Posterior vena cava (tissue), 2 donors: Measurements from ENCODE around the gene OSCAR. TPM values are rescaled to one million over a fixed set of nuclear protein-coding genes. Genes with fewer than 3 reads are reported as not detected.
"Not testable (repeated sequence)": the region's sequence is repeated elsewhere in the genome, so short reads cannot be mapped to it uniquely, and the experiment has no call there.

Experiments
- DNase-seq: peaks from one replicate; pipeline ENCODE4 v3.0.0-alpha.2; 2020; ENCODE audit warnings: low spot score
- intact Hi-C, 2 donors: fragments of 100-400 bp; cut with DNase I; formaldehyde crosslinking; loops; one replicate each; pipeline versions ENCODE4 v1.14.1 to v1.14.2; 2022 to 2023
- total RNA-seq, 2 donors: library from RNA; stranded (reverse); fragmentation: NEBNext Ultra II Directional; extraction: Animal tissue kit (Norgen Biotek cat#: 25700); gene quantifications; one replicate each; pipeline ENCODE4 v1.2.1, GENCODE V29; 2021
- donor health status: DM: yes; HTN: yes; CAD: no.
- donor health status: DM: yes; HTN: yes; CAD: no.

OSCAR gene
- total RNA-seq, 2 donors from 2014 or later, result 3.9 to 5.0 TPM

DNA sequence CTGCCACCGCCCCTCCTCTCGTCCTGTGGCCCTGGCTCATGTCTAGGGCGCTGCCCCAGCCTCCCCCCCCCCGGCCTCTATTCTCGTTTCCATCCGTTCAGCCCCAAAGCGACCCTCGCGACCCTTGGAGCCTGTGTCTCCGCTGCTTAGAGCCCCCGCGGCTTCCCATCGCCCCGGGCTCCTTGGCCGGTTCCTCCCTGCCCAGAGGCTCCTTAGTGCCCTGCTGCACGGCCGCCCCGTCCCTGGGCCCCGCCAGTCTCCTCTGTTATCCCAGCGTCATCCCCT, 27.8 kb upstream of the OSCAR start:
- intact Hi-C loops, result no loop called here
- no peak for DNase-seq

DNA sequence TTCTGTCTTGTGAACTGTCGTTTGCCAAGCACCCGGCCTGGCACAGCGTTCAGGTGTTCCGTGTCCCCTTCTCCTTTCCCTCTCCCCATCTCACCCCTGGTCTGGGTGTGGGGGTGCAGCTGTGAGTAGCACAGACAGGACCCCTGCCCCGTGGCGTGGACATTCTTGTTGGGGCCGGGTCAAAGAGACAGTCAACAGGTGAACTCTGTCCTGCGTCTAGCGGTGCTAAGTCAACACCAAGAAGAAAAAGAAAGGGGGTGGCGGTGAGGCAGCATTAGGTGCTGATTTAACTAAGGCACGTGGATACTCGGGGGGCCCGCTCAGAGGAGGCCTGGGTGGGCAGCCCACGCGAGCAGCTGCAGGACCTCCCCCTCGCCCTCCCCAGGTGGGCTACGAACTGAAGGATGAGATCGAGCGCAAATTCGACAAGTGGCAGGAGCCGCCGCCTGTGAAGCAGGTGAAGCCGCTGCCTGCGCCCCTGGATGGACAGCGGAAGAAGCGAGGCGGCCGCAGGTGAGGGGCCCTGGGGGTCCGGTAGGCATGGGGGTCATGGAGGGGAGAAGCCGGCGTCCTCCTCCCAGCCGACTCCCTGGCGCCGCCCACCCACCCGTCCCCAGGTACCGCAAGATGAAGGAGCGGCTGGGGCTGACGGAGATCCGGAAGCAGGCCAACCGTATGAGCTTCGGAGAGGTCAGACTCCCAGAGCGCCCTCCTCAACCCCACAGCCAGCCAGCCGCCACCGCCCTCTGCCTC, 27.3 kb upstream of the OSCAR start:
- DNase-seq, result no peak
- intact Hi-C loops, result no loop called here

DNA sequence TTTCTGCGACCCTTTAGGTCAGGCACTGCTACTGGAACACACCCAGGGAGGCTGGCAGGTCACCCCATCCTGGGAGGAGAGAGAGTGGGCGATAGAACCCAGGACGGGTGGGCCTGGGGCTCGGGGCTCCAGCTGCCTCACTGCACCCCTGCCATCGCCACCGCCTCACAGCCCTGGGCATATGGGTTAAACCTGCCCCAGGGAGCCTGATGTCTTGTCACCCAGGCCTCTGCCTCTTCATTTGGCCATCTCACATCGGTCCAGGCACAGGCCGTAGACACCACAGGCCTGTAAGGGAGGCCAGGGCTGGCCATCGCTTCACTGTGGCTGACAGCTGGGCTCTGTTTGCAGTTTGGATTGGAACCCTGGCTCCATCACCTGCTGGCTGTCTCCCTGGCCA, 25.1 kb upstream of the OSCAR start:
- no peak for DNase-seq
- intact Hi-C loops, result no loop called here

DNA sequence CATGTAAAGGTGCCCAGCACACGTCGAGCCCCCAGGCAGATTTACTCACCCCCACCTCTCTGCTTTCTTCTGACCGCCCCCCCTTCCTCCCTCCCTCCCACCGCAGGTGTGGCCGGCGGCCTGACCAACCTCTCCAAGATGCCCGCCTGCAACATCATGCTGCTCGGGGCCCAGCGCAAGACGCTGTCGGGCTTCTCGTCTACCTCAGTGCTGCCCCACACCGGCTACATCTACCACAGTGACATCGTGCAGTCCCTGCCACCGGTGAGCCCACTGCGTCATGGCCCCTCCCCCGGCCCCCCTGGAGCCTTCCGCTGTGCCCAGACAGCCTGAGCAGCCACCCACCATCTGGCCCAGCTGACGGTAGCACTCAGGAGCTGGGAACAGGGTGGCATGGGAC, 23.8 kb upstream of the OSCAR start:
- no peak for DNase-seq
- intact Hi-C loops, result no loop called here

DNA sequence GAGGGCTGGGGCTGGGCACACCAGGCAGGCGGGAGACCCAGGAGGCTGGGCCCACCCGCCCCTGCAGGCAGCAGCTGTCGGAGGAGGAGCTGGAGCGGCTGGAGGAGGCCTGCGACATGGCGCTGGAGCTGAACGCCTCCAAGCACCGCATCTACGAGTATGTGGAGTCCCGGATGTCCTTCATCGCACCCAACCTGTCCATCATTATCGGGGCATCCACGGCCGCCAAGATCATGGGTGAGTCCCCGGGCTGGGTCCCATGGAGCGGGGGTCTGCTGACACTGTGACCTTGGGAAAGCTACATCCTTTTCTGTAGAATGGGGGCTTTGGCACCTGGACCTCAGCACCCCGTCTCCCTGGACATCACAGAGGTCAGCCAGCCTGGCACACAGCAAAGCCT, 23.1 kb upstream of the OSCAR start:
- intact Hi-C loops, result no loop called here
- no peak for DNase-seq

DNA sequence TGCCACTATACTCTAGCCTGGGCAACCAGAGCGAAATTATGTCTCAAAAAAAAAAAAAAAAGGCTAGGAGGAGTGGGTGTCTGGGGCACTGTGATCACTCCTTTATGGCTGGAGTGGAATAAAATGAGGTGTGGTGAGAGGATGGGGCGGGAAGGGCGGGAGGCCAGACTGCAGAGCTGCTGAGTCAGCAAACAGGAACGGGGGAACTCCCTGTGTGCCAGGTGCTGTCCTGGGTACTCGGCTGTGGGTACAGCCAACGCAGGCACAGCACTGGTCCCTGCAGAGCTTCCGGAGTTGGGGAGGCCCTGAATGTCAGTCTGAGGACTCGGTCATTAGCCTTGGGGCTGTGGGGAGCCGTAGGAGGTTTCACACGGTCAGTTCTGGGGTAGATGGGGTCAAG, 20.7 kb upstream of the OSCAR start:
- intact Hi-C loops, result no loop called here
- DNase-seq, result no peak

DNA sequence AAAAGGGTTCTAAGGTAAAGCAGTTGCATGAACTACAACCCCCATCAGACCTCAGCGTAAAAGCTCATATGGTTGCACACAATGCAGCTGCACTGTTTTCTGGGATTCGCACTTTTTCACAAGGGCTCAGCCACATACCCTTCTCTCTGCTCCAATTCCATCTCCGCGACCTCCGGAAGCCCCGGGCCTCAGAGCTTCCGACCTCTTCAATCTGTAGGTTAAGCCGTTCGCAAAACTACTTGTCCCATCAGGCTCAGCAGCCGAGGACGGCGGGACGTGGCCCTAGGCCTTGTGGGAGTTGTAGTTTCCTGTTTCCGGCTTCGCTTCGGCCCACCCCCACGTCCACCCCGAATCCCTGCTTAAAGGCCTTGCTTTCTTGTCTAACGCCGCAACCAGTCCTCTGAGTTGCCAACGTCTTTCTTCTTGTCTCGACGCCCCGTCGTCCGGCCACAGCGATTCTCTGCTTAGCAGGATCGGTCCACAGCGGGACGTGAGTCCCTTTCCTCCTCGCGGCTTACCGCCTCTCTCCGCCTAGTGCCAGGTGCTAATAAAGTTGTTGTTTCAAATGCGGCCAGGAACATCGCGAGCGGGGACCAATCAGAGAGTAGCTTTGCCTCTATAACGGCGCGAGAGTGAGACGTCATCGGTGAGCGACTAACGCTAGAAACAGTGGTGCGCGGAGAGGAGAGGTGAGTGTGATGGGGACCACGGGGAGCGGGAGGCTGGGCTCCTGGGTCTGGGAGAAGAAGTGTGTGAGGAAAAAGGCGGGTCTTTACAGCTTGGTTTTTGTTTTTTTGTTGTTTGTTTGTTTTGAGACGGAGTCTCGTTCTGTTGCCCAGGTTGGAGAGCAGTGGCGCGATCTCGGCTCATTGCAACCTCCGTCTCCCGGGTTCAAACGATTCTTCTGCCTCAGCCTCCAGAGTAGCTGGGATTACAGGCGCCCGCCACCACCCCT, 14.8 kb upstream of the OSCAR start, which contains the start of the genes PRPF31 and TFPT:
Gene PRPF31, plus strand, starts transcription at position 646 of the 955 bp plus-strand sequence. CDS start 2,525 bp downstream, outside the sequence.
Gene TFPT, minus strand, starts transcription at position 549 of the 955 bp plus-strand sequence. Its CDS starts 388 bp downstream, at position 161.
- intact Hi-C loops, result no loop called here
- peak; percentile 99 for DNase-seq

DNA sequence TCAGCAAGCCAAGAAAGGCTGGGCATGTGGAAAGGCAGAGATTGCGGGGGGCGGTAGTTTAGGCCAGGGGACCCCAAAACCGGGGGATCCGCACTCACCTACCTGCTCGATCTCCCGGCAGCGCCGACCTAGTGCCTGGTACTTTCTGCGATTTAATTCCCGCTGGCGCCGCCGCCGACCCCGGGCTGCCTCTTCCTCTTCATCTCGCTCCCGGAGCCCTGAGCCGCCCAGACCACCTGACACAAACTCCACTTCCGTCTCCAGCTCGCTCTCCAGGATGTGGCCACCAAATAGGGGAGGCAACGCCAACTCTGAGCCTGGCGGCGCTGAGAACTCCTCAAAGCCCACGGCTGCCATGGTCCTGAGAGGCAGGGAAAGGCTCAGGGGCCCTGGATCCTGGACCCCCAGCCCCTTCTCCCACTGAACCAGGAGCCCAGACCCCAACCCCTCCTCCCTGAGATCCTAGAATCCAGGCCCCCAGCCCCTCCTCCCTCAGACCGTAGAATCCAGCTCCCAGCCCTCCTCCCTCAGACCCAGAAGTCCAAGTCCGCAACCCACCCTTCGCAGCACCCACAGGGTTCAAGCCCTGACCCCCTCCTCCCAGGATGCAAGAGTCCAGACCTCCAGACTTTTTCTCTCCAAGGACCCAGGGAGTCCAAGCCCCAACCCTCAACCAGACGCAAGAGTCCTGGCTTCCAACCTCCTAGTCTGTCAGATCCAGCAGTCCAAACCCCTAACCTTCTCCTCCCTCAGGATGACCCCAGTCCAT, 13.9 kb upstream of the OSCAR start:
- intact Hi-C loops, result no loop called here
- peak; percentile 89 for DNase-seq

DNA sequence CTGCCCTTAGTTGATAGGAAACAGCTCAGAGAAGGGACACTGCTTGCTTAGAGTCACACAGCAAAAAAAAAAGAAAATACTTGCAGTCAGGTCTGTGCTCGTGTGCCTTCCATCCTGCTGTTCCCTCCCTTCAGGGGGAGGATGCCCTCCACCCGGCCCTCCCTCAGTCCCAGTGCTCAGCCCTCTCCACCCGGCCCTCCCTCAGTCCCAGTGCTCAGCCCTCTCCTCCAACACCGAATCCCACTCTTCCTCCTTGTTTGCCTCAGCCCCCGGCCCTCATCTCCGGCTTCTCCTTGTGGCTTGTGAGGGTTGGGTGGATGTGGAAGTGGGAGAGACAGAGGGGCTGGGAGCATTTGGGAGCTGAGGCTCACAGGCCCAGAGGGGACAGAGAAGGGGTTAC, 9.0 kb upstream of the OSCAR start:
- no peak for DNase-seq
- intact Hi-C loops, result no loop called here

DNA sequence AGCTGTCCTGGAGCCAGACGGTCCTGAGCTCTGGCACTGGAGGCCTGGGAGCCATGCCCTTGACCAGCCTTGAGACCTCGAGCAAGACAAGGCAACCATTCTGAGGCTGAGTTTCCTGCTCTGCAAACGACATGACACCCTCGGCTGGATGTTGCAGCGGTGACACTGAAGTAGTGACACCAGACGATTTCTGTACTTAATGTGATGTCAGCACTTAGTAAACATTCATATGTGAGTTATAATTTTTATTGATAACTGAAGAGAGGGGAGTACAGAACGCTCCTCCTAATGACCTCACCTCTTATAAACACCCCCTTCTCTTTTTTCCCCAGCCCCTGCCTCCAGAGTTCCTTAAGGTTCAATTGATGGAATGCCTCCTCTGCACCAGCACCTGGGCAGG, 7.9 kb upstream of the OSCAR start:
- intact Hi-C loops, result no loop called here

DNA sequence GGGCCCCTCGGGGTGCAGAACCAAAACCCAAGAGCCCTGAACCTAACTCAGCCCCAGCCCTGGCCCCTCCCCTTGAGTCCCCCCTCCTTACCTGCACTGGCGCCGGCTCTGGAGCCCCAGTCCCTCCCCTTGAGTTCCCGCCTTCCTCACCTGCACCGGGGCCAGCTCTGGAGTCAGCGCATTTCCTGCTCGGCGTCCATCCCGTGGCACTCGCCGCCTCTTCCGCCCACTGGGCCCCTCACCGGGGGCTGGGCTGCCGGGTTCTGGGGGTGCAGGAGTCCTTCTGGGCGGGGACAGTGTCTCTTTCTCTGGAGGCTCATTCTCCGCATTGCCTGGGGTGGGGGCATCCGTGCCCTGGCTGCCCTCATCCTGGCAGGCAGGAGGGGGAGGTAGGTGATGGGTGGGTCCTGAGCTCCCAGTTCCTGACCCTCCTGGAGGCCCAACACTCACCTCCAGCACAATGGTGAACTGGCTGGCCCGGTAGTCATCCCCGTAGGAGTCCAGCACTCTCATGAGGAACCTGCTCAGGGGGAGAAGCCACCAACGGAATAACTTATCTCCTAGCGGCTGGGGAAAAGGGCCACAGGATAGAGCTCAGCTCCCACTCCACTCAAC, 7.4 kb upstream of the OSCAR start:
- intact Hi-C loops, result no loop called here
- DNase-seq, result peak; percentile 64

More for the DNA sequence above, 7.9 kb upstream of the OSCAR start:
- DNase-seq, result no peak

DNA sequence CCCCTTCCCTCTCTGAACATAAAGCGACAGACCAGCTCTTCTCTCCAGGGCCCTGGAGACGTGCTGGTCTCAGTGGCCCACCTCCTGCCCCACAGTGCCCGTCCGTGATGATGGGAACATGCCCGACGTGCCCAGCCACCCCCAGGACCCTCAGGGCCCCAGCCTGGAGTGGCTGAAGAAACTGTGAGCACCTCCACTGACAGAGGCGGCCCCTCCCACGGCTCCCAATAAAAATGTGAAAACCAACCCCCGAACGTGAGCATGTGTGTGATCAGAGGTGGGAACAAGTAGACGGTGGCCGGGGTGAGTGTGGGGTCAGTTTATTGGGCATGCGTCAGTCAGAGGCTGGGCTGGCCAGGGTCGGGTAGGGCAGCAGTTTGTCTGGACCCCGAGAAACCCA, 6.1 kb upstream of the OSCAR start:
- no peak for DNase-seq
- intact Hi-C loops, result no loop called here

DNA sequence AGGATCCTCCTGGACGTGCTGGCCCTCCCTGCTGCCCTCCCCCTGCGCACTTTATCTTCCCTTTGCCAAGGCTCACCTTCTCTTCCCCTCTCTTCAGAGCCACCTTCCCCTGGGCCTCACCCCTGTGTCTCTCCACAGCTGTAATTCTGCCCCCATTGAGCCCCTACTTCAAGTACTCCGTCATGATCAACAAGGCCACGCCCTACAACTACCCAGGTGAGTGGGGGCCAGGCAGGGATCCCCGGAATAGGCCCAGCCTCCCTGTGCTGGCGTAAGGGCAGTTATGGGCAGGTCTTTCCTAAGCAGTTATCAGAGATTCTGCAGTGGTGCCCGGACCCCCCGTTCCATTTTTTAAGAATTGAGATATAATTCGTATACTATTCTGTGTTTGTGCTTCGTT, 5.2 kb upstream of the OSCAR start:
- intact Hi-C loops, result no loop called here
- no peak for DNase-seq

DNA sequence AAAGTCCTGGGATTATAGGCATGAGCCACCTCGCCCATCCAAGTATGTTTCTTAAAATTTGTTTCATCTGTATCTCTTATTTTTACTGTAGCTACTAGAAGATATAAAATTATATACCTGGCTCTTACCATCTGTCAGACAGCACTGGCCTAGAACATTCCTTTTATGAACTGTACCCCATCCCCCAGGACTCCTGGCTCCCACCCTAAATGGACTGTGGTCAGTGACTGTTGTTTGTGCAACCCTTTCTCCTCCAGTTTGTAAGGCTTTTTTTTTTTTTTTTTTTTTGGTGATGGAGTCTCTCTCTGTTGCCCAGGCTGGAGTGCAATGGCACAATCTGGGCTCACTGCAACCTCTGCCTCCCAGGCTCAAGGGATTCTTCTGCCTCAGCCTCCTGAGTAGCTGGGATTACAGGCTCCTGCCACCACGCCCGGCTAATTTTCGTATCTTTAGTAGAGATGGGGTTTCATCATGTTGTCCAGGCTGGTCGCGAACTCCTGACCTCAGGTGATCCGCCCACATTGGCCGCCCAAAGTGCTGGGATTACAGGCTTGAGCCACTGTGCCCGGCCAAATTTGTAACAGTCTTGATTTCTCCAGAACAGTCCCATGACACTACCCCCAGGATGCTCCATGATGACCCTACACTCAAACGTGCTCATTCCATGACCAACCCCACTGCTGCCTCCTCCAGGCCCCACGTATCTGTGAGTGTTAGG, 4.6 kb upstream of the OSCAR start:
- intact Hi-C loops, result no loop called here

DNA sequence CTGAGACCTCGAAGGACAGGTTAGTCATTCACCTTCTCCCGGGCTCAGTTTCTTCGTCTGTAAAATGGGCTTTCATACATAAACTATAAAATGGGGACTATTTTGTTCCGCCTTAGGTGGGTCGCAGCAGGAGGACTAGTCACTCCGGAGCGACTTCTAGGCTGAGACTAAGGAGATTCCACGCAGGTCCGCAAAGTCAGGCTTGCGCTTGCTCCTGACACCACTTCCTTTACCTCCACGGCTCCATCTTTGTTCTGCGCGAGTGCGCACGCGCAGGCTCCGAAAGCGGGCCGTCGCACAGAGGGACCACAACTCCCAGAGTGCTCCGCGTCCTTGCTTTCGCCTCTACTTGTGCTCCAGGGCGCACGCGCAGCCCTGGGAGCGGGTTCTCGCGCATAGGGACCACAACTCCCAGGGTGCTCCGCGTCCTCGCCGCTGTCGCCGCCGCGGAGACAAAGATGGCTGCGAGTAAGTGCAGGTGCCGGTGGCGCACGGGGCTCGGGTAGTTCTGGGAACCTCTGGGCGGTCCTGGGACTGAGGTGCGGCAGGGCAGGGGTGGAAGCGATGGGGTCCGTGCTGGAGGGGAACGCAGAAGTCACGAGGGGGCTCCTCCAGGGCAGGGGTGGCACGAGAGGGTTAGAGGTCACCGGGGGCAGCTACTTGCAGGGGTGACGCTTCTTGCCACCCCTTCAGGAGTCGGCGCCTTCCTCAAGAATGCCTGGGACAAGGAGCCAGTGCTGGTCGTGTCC, 2.0 kb upstream of the OSCAR start, which contains the start of gene NDUFA3:
Gene NDUFA3, plus strand, starts transcription at position 435 of the 749 bp plus-strand sequence. Its CDS starts 24 bp downstream, at position 459.
- intact Hi-C loops, result no loop called here

More for the DNA sequence above, 4.6 kb upstream of the OSCAR start:
- no peak for DNase-seq

DNA sequence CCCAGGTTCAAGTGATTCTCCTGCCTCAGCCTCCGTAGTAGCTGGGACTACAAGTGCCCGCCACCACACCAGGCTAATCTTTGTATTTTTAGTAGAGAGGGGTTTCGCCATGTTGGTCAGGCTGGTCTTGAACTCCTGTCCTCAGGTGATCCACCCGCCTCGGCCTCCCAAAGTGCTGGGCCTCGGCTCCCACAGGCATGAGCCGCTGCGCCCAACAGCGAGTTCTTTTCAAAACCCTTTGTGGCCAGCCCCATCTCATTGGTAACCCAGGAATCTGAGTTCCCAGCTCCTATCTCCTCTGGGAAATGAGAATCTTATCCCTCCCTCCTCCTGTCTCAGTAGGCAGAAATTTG, 724 bp downstream of the OSCAR start:
- DNase-seq, intact Hi-C loops: not testable (repeated sequence)

More for the DNA sequence above, 2.0 kb upstream of the OSCAR start, which contains the start of gene NDUFA3:
- DNase-seq, result peak; percentile 99

DNA sequence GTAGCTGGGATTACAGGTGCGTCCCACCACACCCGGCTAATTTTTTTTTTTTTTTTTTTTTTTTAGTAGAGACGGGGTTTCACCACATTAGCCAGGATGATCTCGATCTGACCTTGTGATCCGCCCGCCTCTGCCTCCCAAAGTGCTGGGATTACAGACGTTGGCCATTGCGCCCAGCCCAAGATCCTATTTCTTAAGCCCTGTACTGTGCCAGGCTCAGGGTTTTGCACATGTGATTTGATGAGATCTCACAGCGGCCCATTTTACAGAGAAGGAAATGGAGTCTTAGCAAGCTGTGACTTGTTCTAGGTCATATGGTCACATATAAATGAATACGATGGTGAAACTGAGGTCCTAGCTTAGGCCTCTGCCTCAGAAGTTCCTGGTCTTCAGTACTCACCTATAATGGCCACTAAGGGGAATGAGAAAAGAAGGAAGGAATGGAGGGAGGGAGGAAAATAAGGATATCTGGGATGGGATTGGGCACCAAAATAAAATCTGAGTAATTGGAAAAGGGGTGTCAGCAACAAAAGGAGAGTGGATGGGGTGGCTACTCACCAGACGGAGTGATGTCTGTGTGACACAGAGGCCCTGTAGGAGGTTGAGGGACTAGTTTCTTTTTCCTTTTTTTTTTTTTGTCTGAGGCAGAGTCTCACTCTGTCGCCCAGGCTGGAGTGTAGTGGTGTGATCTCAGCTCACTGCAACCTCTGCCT, 1.3 kb downstream of the OSCAR start:
- intact Hi-C loops, result no loop called here
- no peak for DNase-seq
